ENCODE data around the gene OBSL1.

The OBSL1 gene

GRCh38 chr2:219608399-219608964 is 37.1 kb upstream of the OBSL1 start:
- TF ChIP-seq ZNF274 (IDR thresholded peaks at IDR 0.05; ENCODE audit: low read depth, low read length): no peak

GRCh38 chr2:219607931-219608330 is 36.6 kb upstream of the OBSL1 start:
- no peak for TF ChIP-seq ZNF274 (IDR thresholded peaks at IDR 0.05; ENCODE audit: low read depth, low read length)
- no peak overlapping the region for H3K4me3 ChIP-seq (ENCODE audit: low read length)

More at GRCh38 chr2:219608399-219608964, 37.1 kb upstream of the OBSL1 start:
- no peak overlapping the region for H3K4me3 ChIP-seq (ENCODE audit: low read length)

GRCh38 chr2:219605607-219605954 is 34.2 kb upstream of the OBSL1 start:
- no peak overlapping the region for H3K4me3 ChIP-seq (ENCODE audit: low read length)
- no peak for TF ChIP-seq ZNF274 (IDR thresholded peaks at IDR 0.05; ENCODE audit: low read depth, low read length)

GRCh38 chr2:219603771-219604170 is 32.4 kb upstream of the OBSL1 start:
- H3K4me3 ChIP-seq (ENCODE audit: low read length): no peak overlapping the region
- no peak for TF ChIP-seq ZNF274 (IDR thresholded peaks at IDR 0.05; ENCODE audit: low read depth, low read length)

- no peak for TF ChIP-seq ZNF274 (IDR thresholded peaks at IDR 0.05; ENCODE audit: low read depth, low read length)
- peak overlapping the region; percentile 83 for H3K4me3 ChIP-seq (ENCODE audit: low read length)
Measured at GRCh38 chr2:219598308-219599078, 27.2 kb upstream of the OBSL1 start.

GRCh38 chr2:219597552-219598307 is 26.4 kb upstream of the OBSL1 start, which contains the start of gene STK11IP:
Gene STK11IP (plus strand): TSS chr2:219597857. CDS start chr2:219598120, 263 bp downstream.
- peak within 1 kb of the TSS; percentile 83 for H3K4me3 ChIP-seq (ENCODE audit: low read length)
- no peak for TF ChIP-seq ZNF274 (IDR thresholded peaks at IDR 0.05; ENCODE audit: low read depth, low read length)

- TF ChIP-seq ZNF274 (IDR thresholded peaks at IDR 0.05; ENCODE audit: low read depth, low read length): no peak
- peak overlapping the region; percentile 83 for H3K4me3 ChIP-seq (ENCODE audit: low read length)
Measured at GRCh38 chr2:219596954-219597551, 25.7 kb upstream of the OBSL1 start.

- no peak for TF ChIP-seq ZNF274 (IDR thresholded peaks at IDR 0.05; ENCODE audit: low read depth, low read length)
- H3K4me3 ChIP-seq (ENCODE audit: low read length): no peak overlapping the region
Measured at GRCh38 chr2:219595256-219595655, 23.9 kb upstream of the OBSL1 start.

GRCh38 chr2:219593154-219593553 is 21.8 kb upstream of the OBSL1 start:
- no peak for TF ChIP-seq ZNF274 (IDR thresholded peaks at IDR 0.05; ENCODE audit: low read depth, low read length)
- H3K4me3 ChIP-seq (ENCODE audit: low read length): no peak overlapping the region

- no peak for TF ChIP-seq ZNF274 (IDR thresholded peaks at IDR 0.05; ENCODE audit: low read depth, low read length)
- H3K4me3 ChIP-seq (ENCODE audit: low read length): no peak overlapping the region
Measured at GRCh38 chr2:219592736-219593135, 21.4 kb upstream of the OBSL1 start.

- no peak overlapping the region for H3K4me3 ChIP-seq (ENCODE audit: low read length)
- TF ChIP-seq ZNF274 (IDR thresholded peaks at IDR 0.05; ENCODE audit: low read depth, low read length): no peak
Measured at GRCh38 chr2:219591091-219591490, 19.8 kb upstream of the OBSL1 start.

GRCh38 chr2:219581346-219581745 is 10.0 kb upstream of the OBSL1 start:
- no peak for TF ChIP-seq ZNF274 (IDR thresholded peaks at IDR 0.05; ENCODE audit: low read depth, low read length)

GRCh38 chr2:219578811-219579613 is 7.7 kb upstream of the OBSL1 start:
- TF ChIP-seq ZNF274 (IDR thresholded peaks at IDR 0.05; ENCODE audit: low read depth, low read length): no peak

More at GRCh38 chr2:219581346-219581745, 10.0 kb upstream of the OBSL1 start:
- H3K4me3 ChIP-seq (ENCODE audit: low read length): no peak overlapping the region

More at GRCh38 chr2:219578811-219579613, 7.7 kb upstream of the OBSL1 start:
- H3K4me3 ChIP-seq (ENCODE audit: low read length): no peak overlapping the region
